ENCODE results near the gene STK32A.

- TF ChIP-seq, protein P1, sequence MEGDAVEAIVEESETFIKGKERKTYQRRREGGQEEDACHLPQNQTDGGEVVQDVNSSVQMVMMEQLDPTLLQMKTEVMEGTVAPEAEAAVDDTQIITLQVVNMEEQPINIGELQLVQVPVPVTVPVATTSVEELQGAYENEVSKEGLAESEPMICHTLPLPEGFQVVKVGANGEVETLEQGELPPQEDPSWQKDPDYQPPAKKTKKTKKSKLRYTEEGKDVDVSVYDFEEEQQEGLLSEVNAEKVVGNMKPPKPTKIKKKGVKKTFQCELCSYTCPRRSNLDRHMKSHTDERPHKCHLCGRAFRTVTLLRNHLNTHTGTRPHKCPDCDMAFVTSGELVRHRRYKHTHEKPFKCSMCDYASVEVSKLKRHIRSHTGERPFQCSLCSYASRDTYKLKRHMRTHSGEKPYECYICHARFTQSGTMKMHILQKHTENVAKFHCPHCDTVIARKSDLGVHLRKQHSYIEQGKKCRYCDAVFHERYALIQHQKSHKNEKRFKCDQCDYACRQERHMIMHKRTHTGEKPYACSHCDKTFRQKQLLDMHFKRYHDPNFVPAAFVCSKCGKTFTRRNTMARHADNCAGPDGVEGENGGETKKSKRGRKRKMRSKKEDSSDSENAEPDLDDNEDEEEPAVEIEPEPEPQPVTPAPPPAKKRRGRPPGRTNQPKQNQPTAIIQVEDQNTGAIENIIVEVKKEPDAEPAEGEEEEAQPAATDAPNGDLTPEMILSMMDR (IDR thresholded peaks at IDR 0.05) = no peak
- TF ChIP-seq POLR2A (IDR thresholded peaks at IDR 0.05) = no peak
Measured at GRCh38 chr5:147407094-147407681, 172.4 kb downstream of the STK32A start.

All from thyroid gland (tissue), 4 donors.